Peyer's patch (tissue), 4 donors: ENCODE results near the gene TLE5.

Experiments used
- POLR2A ChIP-seq, 2 donors: fragments of 450-650 bp; IDR thresholded peaks; one replicate each; pipeline ENCODE4 v1.5.1; 2017; ENCODE audit warnings: antibody characterized with exemption in 2 of 2, mild to moderate bottlenecking in 2 of 2, moderate library complexity in 2 of 2
- TF ChIP-seq, protein P1 (sequence below), 6 experiments: fragments of 450-650 bp in 4 of 6; fragments of 200-600 bp in 2 of 6; sonication (generic) in 1 of 6; IDR thresholded peaks; one replicate each; pipeline ENCODE4 v1.5.1; 2017 to 2019; ENCODE audit warnings: antibody characterized with exemption in 6 of 6, mild to moderate bottlenecking in 3 of 6, moderate library complexity in 1 of 6

DNA sequence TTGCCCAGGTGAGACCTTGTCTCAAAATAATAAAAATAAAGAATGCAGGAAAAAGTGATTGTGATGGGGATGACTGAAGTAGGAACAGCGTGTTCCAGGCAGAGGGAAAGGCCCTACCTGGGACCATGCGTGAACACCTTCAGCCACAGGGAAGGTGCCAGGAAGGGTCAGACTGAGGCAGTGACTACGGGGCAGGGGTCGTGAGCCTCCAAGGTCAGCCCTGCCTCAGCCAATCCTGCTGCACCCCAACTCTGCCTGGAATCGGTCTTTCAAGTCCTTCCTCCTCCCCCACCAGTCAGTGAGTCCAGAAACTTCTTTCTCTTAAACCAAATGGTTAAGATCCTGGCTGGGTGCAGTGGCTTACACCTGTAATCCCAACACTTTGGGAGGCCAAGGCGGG is 17.1 kb downstream of the TLE5 start:
- TF ChIP-seq, protein P1, sequence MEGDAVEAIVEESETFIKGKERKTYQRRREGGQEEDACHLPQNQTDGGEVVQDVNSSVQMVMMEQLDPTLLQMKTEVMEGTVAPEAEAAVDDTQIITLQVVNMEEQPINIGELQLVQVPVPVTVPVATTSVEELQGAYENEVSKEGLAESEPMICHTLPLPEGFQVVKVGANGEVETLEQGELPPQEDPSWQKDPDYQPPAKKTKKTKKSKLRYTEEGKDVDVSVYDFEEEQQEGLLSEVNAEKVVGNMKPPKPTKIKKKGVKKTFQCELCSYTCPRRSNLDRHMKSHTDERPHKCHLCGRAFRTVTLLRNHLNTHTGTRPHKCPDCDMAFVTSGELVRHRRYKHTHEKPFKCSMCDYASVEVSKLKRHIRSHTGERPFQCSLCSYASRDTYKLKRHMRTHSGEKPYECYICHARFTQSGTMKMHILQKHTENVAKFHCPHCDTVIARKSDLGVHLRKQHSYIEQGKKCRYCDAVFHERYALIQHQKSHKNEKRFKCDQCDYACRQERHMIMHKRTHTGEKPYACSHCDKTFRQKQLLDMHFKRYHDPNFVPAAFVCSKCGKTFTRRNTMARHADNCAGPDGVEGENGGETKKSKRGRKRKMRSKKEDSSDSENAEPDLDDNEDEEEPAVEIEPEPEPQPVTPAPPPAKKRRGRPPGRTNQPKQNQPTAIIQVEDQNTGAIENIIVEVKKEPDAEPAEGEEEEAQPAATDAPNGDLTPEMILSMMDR (IDR thresholded peaks at IDR 0.05), result no peak
- no peak for TF ChIP-seq POLR2A (IDR thresholded peaks at IDR 0.05)
